GM10266 (cell line): ENCODE results near the gene NXPE1.

Experiments used
- DNase-seq: peaks from one replicate; pipeline ENCODE4 v3.0.0; 2012; ENCODE audit errors: extremely low spot score
- TF ChIP-seq, protein P1 (sequence below): IDR thresholded peaks from 2 replicates; pipeline ENCODE4 v1.5.1; 2012; ENCODE audit warnings: mild to moderate bottlenecking, low read depth; ENCODE audit not compliant: control insufficient read depth, insufficient read depth; ENCODE audit errors: missing control alignments

NXPE1 gene

DNA sequence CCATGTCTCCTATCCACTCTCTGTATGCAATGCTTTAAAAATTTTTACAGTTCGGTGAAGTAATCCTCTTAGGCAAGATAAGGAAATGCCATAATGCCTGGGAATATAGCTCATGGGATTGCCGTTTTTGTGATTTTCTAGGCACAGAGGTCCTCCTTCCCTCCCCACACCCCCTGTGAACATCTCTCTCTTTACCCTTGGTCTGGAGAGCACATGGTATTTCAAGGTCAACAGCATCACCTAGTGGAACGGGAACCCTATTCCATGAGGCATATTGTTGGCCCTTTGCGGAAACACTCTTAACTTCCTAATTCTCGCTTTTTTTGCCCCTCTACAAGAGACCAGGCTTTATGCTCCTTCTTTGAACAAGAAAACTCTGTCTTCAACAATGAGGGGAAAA lies 27.1 kb upstream of the NXPE1 start:
- TF ChIP-seq, protein P1, sequence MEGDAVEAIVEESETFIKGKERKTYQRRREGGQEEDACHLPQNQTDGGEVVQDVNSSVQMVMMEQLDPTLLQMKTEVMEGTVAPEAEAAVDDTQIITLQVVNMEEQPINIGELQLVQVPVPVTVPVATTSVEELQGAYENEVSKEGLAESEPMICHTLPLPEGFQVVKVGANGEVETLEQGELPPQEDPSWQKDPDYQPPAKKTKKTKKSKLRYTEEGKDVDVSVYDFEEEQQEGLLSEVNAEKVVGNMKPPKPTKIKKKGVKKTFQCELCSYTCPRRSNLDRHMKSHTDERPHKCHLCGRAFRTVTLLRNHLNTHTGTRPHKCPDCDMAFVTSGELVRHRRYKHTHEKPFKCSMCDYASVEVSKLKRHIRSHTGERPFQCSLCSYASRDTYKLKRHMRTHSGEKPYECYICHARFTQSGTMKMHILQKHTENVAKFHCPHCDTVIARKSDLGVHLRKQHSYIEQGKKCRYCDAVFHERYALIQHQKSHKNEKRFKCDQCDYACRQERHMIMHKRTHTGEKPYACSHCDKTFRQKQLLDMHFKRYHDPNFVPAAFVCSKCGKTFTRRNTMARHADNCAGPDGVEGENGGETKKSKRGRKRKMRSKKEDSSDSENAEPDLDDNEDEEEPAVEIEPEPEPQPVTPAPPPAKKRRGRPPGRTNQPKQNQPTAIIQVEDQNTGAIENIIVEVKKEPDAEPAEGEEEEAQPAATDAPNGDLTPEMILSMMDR: no peak
- DNase-seq: no peak

DNA sequence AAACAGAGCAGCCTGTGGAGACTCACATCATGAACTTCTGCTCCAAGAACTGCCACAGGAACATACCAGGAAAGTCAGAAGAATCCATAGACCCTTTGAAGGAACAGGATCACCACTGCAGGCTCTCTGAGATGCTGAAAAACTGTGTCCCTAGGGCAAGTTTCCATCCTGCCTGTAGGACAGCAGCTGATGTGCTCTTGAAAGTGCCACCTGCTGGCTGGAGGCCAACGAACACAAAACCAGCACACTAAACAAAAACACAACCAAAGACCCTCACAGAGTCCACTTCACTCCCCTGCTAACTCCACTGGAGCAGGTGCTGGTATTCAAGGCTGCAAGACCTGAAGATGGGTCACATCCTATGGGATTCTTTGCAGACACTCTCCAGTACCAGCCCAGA lies 12.0 kb upstream of the NXPE1 start:
- TF ChIP-seq, protein P1: no peak
- DNase-seq: no peak

DNA sequence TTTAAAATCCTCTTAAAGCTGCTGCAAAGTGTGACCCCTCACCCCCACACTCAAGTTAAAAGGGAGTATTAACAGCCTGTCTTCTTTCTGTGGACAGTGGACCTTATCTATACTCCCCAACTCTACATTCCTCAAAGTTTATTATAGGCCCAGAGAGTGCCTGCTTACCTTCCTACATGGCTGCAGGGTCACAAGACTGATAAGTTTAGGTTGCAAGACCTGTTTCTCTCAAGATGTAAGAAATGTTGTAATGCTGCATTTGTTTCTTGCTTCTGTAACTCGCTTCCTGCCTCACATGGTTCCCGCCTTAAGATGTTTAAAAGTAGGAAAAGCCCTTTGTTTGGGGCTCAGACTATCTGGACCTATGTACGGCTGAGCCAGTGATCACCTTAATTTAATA lies 10.1 kb upstream of the NXPE1 start:
- DNase-seq: no peak
- TF ChIP-seq, protein P1: no peak

DNA sequence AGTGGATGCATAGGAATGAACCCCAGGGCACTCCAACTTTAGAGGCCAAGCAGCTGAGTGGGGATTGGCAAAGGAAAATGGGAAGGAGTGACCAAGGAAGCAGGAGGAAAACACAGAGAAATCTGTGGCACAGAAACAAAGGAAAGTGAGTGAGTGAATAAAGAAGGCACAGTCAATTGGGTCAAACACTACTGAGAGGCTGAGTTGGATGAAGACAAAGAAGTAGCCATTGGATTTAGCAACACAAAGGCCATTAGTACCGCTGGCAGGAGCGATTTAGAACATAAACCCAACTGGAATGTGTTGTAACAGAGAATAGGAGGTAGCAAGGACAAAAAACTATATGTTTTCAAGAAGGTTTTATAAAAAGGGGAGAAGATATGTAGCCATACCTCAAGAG lies 6.6 kb upstream of the NXPE1 start:
- no peak for DNase-seq

DNA sequence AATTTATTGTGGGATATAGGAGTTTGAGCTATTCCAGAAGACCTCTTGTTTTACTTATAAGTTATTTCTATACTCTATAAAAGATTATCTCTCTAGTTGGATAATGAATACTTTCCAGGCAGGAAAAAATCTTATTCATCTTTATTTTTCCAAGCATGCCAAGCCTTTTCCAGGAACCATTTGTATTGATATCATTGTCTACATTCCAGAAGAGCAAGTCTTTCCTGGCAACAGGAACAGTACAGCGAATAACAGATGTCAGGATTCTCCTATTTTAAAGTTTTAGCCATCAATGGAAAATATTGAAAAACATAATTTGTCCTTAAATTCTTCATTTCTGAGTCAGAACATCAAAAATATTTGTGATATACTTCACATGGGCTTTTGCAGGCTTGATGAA lies 5.2 kb upstream of the NXPE1 start:
- no peak for DNase-seq
- TF ChIP-seq, protein P1: no peak

More for the DNA sequence above, 6.6 kb upstream of the NXPE1 start:
- TF ChIP-seq, protein P1: no peak

DNA sequence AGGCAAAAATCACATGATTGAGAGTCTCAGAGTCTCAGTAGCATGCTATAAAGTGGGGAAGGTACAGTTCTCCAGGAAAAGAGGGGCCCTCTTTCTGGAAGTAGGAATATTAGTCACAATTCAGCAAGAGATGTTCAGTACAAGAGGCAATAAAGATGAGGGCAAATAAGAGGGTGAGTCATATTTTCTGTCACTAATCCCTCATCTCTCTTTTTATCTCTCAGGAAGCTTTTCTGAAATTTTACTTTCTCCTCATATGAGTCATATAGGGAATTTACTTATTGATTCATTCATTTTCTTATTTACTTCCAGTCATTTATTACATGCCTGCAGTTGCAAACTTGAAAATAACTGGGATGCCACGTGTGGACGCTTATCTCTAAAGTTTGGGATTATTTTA lies 3.4 kb upstream of the NXPE1 start:
- TF ChIP-seq, protein P1: no peak
- DNase-seq: no peak

DNA sequence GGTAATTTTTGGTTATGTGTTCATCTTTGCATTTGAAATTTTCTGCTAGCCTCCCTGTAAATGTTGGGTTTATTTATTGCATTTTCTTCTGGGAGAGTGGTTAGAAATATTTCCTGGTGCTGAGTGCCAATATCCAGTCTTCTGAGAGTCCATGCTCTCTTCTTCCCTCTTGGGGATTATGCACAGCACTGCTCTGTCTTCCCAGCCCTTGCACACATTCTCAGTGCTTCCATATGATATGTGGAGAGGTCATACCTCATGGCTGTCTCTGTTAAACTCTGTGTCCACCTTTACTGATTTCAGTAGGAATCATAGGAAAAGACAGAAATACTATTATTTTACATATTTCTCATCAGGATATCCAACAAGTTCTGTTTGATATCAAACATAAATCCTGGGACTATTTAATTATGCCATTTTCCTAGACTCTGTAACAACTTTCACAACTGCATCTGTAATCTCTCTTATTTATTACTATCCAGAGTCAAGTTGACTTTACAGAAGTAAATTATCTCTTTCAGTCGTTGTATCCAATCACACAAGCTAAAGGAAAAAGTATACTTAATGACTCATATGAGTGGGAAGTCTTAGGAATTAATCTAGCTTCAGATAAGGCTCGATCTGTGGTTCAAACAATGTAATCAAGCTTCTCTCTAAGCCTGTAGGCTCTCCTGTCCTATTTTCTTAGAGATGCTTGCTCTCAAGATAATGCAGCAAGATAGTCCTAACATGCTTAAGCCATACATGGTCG lies 2.7 kb upstream of the NXPE1 start:
- DNase-seq: no peak

More for the DNA sequence above, 2.7 kb upstream of the NXPE1 start:
- TF ChIP-seq, protein P1: no peak
